Measurements from ENCODE around the gene PYGM.
"Not testable (repeated sequence)": the region's sequence is repeated elsewhere in the genome, so short reads cannot be mapped to it uniquely, and the experiment has no call there.

Gene PYGM

DNA sequence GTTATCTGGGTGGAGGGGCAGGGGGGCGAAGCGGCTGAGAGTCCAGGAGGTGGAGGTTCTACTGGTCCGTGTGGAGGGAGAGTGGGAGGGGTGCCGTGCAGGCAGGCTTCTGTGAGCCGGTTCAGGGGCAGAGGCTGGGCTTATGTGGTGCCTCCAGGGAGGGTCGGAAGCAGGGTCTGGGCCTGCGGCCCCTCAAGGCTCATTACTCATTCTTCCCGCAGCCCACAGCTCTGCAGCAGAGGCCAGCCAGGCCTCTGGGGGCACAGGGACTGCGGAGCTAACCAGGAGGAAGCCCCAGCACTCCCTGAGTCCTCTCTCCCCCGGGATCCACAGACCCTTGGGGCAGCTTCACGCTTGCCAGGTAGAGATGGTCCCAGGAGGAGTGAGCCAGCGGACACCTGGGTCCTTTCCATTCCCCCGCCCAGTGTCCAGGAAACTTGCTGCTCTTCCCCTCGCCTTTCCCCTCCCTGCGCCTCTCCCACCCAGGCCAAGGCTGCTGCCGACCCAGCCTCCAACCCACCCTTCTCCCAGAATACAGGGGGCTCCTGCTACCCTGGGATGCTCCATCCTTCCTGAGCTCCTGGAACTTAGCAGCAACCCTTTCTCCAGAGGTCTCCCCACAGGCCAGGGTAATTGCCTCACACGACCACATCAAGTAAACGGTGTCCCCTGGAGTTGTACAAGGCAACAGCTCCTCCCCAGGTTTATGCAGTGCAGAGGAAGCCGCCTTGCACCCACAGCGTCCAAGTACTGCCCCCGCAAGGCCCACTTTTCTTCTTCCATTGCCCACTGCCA, 43.1 kb downstream of the PYGM start:
- DNase-seq (ENCODE audit: low read depth): peak; percentile 9

DNA sequence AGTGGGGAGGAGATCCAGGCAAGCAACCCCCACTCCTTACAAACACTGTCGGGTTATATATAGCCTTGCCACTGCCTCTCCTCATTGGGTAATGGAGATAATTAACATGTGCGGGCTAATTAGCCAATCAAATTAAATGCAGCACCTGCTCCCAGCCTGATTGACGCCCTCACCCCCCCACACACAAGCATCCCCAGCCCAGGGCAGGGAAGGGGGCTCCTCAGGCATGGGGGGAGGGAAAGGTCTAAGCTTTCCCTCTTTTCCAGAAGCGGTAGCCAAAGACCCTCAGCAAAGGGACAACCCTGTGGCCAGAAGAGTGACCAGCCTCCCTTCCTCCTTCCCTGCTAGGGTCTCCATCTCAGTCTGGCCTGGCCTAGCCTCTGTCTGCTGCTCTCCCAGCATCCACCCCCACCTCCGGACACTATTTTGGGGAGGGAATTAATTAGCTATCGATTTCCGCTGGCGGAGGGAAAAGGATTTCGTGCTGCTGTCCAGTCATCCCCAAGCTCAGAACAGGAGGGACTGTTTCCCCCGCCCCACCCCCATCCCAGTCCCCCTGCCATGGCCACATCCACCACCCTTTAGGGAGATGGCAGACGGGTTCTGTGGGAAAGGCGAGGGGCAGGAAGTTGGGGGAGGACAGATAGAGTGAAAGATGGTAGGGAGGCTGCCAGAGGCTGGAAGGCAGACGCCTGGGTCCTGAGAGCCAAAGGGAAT, 43.9 kb downstream of the PYGM start:
- DNase-seq (ENCODE audit: low read depth): no peak

DNA sequence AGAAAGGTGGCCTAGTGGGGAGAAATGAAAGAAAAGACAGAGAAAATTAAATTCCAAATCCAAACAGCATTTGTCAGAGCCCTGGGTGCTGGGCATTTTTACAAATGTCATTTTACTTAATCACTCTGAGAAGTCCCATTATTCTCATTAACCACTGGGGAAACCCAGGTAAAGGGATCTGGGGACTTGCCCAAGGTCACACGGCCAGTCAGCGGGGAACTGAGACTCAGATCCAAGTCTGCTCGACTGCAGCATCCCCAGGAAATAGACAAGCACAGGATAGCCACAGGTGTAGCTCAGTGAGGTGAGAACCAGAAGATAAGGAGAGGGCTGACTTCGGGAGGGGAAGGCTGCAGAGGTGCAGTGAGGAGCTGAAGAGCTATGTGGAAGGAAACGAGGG, 44.7 kb downstream of the PYGM start:
- DNase-seq (ENCODE audit: low read depth): no peak

DNA sequence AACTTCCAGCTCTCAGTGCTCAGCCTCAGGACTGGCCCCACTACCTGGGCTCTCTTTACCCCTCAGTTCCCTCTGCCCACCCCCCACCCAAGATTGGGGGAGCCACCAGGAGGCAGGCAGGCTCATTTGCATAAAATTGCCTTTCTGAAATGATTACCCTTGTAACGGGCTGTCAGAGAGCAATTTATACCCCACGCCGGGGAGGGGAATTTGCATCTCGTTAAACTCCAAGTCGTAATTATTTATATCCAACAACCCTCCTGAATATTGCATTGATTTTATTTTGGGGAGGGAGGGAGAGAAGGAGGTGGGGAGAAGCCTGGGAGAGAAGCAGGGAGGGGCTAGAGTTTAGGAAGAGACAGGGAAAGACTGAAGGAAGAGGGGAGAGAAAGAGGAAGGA, 45.1 kb downstream of the PYGM start:
- DNase-seq (ENCODE audit: low read depth): no peak

DNA sequence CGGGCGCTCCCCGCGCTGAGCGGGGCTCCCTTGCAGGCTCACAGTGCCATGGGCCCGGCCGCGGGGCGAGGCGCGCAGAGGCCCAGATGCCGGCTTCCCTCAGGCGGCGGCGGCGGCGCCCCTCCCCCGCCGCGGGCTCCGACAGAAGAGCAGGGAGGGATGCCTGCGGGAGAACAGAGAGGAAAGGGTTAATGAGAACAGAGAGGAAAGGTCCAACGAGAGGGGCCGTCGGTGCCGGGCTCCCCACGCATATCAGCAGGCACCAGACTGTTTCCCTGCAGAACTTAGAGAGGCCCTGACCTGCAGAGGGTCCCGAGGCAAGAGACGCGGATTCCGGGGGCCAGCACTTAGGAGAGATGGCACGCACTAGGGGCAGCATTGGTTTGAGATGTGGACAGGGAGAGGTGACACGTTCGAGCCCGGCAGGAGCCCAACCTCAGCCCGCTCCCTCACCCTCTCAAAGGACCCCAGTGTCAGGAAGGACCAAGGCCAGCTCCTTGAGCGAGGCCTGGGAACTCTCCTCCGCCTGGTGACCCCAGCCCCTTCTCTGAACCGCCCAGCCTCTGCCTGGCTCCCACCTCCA, 45.9 kb downstream of the PYGM start:
- no peak for DNase-seq (ENCODE audit: low read depth)

DNA sequence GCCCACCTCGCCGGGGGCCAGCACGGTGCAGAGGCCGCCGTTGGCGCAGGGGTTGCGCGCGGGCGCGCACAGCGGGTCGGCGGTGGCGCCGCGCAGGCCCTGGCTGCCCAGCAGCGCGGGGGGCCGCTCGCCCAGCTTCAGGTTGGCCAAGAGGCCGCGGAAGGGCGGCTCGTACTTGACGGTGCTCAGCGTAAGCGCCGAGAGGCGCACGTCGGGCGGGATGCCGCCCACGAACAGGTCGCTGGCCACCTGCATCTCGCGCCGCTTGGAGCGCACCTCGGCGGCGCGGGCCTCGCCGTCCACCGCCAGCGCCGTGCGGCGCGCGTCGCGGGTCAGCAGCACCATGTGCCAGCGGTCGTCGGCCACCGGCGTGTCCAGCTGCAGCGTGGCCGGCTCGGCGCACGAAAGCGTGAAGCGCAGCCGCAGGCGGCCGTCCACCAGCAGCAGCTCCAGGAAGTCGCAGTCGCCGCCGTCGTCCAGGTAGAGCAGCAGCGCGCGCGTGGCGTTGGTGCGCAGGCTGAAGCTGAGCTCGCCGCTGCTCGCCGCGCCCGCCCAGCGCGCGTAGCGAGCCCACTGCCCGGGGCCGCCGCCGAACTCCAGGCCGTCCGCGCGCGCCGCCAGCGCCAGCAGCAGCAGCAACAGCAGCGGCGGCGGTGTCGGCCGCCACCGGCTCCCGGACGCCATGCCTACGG, 46.6 kb downstream of the PYGM start:
- DNase-seq (ENCODE audit: low read depth): no peak

DNA sequence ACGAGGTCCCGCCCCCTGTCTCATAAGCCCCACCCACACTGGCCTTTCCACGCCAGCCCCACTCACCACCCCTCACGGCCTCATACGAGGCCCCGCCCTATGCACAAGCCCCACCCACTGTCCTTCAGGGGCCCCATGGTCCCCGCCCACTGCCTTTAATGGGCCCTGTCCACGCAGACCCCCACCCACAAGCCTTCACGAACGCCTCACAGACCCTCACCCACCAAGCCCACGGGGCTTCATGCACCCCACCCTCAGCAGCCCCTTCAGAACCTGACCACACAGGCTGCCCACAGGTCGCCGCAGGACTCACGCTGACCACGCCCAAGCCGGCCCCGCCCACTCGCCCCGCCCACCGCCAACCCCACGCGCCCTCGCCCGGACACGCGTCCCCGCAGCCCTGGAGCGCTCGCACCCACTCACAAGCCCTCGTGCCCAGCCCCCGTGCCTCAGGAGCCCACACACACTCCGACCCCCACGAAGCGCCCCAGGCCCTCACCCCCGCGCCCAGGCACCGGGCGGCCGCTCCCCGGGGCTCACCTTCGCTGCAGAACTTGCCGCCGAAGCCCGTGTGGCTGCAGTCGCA, 47.3 kb downstream of the PYGM start:
- DNase-seq (ENCODE audit: low read depth): no peak

DNA sequence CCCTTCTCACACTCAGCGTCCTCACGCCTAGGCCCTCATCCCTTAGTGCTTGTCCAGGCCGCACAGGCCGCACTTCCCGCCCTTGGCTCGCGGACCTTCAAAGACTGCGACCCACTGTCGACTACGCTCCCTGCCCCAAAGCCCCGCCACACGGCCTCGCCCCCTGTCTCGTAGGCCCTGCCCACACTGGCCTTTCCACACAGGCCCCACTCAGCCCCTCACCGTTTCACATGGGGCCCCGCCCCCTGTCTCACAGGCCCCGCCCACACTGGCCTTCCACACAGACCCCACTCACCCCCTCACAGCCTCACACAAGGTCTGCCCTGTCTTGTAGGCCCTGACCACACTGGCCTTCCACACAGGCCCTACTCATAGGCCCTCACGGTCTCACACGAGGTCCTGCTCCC, 47.8 kb downstream of the PYGM start:
- no peak for DNase-seq (ENCODE audit: low read depth)

DNA sequence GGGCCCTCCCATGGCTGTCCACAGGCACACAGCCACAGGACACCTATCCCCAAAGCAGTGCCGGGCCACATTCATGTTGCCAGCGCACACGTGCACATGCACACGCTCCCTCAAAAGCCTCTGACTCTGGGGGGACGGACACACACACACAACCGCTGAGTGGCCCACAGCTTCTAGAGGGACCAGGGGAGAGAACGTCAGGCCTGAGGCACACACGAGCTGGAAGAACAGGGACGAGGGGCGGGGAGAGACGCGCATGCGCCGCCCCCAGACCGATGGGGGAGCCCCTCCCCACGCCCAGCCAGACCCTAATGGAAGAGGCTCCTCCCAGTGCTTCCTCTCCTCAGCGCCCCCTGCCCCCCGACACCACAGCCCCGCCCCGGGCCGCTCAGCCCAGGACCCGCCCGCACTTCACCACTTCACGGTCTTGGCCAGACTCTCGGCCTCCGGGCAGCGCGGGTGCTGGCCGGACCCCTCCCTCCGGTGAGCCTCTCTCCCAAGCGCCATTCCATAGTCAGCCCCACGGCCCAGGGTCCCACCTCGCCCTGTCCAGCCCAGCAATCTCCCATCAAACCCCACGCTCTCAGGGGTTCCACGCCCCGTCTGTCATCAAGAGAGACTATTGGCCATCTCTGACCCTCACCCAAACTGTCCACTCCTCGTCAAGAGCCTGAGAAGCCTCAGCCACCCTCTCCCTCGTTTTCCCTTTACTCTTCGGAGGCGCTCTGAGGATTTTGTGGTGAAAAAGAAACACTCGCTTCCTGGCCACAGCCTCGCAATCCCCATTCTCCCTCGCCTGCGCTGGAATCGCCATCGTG, 48.4 kb downstream of the PYGM start:
- no peak for DNase-seq (ENCODE audit: low read depth)

DNA sequence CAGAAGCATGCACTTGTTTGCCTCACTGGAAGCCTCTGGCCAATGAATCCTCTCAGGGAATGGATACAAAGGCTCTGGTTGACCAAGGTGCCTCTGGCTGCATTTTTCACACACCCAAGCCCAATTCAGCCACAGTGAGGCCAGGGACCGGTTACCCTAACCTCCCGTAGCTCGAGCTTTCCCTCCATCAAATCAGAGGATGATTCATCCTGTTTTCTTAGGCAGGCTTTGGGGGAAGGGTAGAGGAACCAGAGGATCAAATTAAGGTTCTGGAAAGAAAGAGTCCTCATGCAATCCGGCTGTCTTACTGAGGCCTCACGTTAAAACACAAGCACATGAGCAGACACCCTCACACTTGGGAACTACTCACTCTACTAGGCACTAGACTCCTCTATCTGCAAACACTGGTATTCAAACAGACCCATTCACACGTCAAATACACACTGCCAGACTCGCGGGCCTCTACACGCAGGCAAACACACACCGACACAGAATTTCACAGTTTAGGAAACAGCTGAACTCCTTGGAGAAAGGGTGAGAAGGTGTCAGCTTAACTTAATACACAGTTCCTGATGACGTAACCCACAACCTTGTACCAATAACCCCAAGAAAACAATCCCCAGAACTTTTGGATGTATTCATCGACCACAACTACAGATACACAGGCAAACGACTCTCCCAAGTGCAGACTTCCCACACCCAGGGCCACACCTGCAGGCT, 49.2 kb downstream of the PYGM start:
- DNase-seq (ENCODE audit: low read depth): no peak

DNA sequence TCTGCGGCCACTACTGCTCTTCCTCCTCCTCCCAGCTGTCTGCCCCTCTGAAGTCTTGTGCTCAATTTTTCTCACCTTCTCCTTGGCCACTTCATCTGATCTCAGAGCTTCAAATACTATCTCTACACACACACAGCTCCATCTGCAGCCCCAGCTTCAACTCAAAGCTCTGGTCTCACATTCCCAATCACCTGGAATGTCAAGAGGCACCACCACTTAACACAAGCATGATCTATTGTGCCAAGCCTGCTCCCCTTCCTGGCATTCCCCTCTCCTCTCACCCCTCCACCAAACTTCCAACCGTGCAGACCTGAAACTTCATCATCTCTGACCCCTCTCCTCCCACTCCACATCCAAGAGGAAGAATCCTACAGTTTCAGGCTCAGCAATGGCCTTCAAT, 54.3 kb downstream of the PYGM start:
- no peak for DNase-seq (ENCODE audit: low read depth)

DNA sequence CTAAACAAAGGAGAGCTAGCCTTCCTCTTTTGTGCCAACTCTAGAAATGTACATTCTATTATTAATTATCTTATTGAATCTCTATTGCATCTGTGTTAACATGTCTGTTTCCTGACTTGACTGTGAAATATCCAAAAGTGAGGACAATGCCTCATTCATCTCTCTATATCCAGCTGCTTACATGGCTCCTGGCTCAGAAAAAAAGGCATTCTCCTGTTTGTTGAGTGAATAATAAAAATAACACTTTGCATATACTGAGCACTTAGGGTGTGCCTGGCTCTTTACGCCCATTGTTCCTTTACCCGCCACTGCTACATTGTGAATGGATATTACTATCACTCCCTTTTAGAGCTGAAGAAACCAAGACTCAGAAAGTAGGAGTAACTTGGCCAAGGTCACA, 56.7 kb downstream of the PYGM start:
- DNase-seq (ENCODE audit: low read depth): no peak

DNA sequence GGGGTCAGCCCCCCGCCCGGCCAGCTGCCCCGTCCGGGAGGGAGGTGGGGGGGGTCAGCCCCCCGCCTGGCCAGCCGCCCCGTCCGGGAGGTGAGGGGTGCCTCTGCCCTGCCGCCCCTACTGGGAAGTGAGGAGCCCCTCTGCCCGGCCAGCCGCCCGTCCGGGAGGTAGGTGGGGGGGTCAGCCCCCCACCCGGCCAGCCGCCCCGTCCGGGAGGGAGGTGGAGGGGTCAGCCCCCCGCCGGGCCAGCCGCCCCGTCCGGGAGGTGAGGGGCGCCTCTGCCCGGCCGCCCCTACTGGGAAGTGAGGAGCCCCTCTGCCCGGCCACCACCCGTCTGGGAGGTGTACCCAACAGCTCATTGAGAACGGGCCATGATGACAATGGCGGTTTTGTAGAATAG, 57.8 kb downstream of the PYGM start:
- DNase-seq (ENCODE audit: low read depth): not testable (repeated sequence)

DNA sequence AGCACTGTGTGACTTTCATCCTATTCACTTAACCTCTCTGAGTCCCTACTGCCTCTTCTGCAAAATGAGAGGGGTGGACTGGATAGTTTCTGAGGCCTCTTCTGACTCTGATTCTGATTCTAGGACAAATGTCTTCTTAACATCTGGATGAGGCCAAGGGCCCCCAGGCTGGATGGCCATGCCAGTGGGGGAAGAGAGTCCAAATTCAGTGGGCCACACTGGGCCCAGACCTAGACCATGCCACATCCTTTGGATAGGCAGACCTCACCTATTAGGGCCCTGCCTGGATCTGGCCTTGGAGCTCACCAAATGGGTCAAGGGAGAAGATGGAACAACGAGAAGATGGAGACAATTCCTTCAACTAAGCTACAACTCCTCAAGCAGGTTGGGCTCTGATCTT, 61.3 kb downstream of the PYGM start:
- DNase-seq (ENCODE audit: low read depth): no peak

DNA sequence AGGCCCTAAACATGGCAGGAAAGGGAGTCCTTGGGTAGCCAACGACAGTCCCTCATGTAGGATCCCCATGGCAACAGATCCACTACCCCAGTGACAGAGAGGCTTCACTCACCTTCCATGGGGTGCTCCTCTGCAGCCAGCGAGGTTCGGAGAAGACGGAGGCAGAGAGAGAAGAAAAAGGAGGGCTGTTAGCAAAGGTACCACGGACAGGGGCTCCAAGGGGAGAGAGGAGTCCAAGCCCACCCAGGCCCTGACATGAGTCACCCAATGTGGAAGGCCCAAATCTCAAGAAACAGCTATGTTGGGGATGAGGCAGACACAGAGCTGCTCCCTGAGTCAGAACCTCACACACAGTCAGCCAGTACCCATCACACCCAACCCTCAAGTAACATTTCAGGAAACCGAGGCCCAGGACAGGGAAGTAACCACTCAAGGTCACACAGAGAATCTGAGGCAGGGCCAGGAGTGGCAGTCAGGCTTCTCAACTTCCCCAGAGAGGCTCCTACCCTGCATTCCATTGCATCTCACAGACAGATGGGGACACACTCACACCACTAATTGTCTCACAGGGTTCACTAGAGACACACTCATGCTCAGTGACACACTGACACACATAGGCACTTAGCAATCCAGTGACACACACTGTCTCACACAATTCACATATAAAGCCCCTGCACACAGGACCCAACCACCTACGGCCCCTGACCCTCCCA, 62.0 kb downstream of the PYGM start:
- DNase-seq (ENCODE audit: low read depth): no peak

All from ELR (cell line).